K562 (cell line): ENCODE results near the gene IQCE. TPM values are rescaled to one million over a fixed set of nuclear protein-coding genes. Genes with fewer than 3 reads are reported as not detected.

Experiments used
- CTCFL ChIP-seq: IDR thresholded peaks from 2 replicates; pipeline ENCODE4 v1.6.1; 2011; ENCODE audit warnings: borderline replicate concordance, low read depth, mild to moderate bottlenecking, moderate library complexity, low read length; ENCODE audit not compliant: insufficient read depth, poor library complexity, severe bottlenecking
- SMAD4 ChIP-seq: fragments of 250-450 bp; sonication (Bioruptor Pico); conservative IDR thresholded peaks from 2 replicates; pipeline ENCODE4 v1.8.0; 2021; ENCODE audit warnings: inconsistent platforms, mild to moderate bottlenecking, moderate library complexity
- TCF7 ChIP-seq: sonication (generic); IDR thresholded peaks from 2 replicates; pipeline ENCODE4 v1.6.1; 2016; ENCODE audit warnings: antibody characterized with exemption, borderline replicate concordance
- ZBTB9 ChIP-seq: fragments of 450-650 bp; formaldehyde crosslinking; IDR thresholded peaks from 2 replicates; pipeline ENCODE4 v1.4.0; 2020; ENCODE audit warnings: mild to moderate bottlenecking, moderate library complexity
- ZC3H8 ChIP-seq: fragments of 450-650 bp; IDR thresholded peaks from 2 replicates; pipeline ENCODE4 v1.6.1; 2017
- ZFP91 ChIP-seq: sonication (generic); formaldehyde crosslinking; IDR thresholded peaks from 2 replicates; pipeline ENCODE4 v1.8.0; 2022; ENCODE audit warnings: mild to moderate bottlenecking, missing genetic modification reagents
- ZNF263 ChIP-seq: sonication (generic); formaldehyde crosslinking; IDR thresholded peaks from 2 replicates; pipeline ENCODE4 v1.8.0; 2022; ENCODE audit warnings: mild to moderate bottlenecking, missing genetic modification reagents, borderline replicate concordance
- ZNF449 ChIP-seq: fragments of 250-450 bp; sonication (Bioruptor Pico); IDR thresholded peaks from 2 replicates; pipeline ENCODE4 v1.8.0; 2022; ENCODE audit warnings: moderate library complexity, mild to moderate bottlenecking, inconsistent platforms
- polyA plus RNA-seq, 8 experiments: library from polyadenylated mRNA; depleted of rRNA in 4 of 8; stranded (reverse) in 5 of 8; unstranded in 3 of 8; fragments of >200 nt; fragmentation: Nextera tagmentation in 2 of 8; fragmentation: Illumina TruSeq in 1 of 8; extraction: Ambion mirVana in 2 of 8; extraction: Trizol in 1 of 8; gene quantifications; 2 replicates each; pipeline versions ENCODE4 v1.2.1 to v1.2.3, GENCODE V29; 2011 to 2014; ENCODE audit warnings: inconsistent platforms in 1 of 8, missing spikeins in 1 of 8
- total RNA-seq, 7 experiments: library from RNA; depleted of rRNA in 6 of 7; stranded (reverse); fragments of >200 nt in 6 of 7; fragmentation: Illumina TruSeq in 2 of 7; extraction: Trizol in 2 of 7; gene quantifications; 2 replicates each; pipeline versions ENCODE4 v1.2.1 to v1.2.3, GENCODE V29; 2011 to 2021; ENCODE audit warnings: low replicate concordance in 1 of 7

IQCE gene
- total and polyA plus RNA-seq, 9 of the 15 experiments (the other 6 are each of a cell fraction or from before 2014, with no cell fraction given) = 0.18 to 8.5 (median 4.2) TPM

- TF ChIP-seq ZNF449 (no peak), ZC3H8 (no peak), ZBTB9 (CRISPR knock-in tag) (no peak), ZFP91 (CRISPR knock-in tag) (no peak), TCF7 (no peak), CTCFL (no peak), ZNF263 (CRISPR knock-in tag) (peak; percentile 83; the same call in 1 of the 2 replicates), SMAD4 (CRISPR knock-in tag) (0 out of 2 replicates have a peak, but pooled peaks have one; percentile 15)
These were observed at the start of gene IQCE (continued) for GRCh38 chr7:2558629-2559282.
